DLD1 (cell line): ENCODE measurements around the gene MSH6.
"Not testable (repeated sequence)": the region's sequence is repeated elsewhere in the genome, so short reads cannot be mapped to it uniquely, and the experiment has no call there.

Source experiments
- in situ Hi-C: cut with HindIII; loops from 2 replicates; pipeline ENCODE4 v1.10.0; 2017; ENCODE audit warnings: low sequenced_read_pairs

Gene MSH6

GRCh38 chr2:47842846-47843245 lies 59.9 kb downstream of the MSH6 start:
- in situ Hi-C loops = no loop called here

DNA sequence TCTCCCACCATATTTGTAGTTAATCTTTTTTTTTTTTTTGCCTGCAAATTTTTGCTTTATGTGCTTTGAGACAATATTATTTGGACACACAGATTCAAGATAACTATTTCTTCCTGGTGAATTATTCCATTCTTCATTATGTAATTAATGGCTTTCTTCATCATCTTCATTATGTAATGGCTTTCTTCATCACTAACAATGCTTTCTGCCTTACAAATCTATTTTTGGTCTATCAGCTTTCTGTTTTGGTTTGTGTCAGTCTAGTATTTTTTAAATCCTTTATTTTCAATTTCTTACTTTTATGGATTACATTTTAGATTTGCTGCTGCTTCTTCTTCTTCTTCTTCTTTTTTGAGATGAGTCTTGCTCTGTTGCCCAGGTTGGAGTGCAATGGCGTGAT lies 60.5 kb downstream of the MSH6 start:
- in situ Hi-C loops = no loop called here

- in situ Hi-C loops = no loop called here
Measured at GRCh38 chr2:47844162-47844561, 61.2 kb downstream of the MSH6 start.

DNA sequence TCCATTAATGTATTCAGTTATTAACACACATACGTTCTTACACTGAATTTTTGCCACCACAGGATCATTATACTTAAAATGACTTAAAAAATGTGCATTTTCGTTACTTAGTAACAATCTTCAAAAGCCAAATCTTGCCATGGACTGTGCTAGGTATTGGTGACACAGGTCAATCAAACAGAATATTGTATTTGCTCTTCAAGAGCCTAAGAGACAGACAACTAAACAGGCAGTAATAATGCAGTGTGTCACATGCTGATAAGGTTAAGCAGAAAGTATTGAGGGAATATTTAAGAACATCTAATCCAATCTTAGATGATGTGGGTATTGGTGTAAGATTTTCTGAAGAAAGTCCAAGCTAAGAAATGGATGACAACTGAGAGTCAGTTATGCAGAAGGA lies 66.4 kb downstream of the MSH6 start:
- in situ Hi-C loops = no loop called here

DNA sequence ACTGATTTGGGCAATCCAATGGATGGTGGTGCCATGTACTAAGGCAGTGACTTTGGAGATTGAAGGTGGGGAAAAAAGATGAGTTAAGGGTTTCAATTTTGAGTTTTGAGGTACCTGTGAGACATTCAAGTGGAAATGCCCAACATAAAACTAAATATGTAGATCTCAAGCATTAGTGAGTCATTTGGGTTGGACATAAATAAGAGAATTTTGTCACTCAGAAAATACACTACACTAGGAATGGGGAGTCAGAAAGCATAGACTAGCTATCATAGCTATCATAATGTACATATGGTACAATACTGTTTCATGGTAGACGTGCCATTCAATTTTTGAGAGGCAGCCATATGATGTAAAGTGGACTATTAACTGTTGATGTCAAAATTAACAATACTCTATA lies 67.3 kb downstream of the MSH6 start:
- in situ Hi-C loops = no loop called here

- in situ Hi-C loops = not testable (repeated sequence)
Measured at GRCh38 chr2:47853067-47853777, 70.3 kb downstream of the MSH6 start.
